A549 (cell line): ENCODE results near the gene AKR7A2. TPM values are rescaled to one million over a fixed set of nuclear protein-coding genes. Genes with fewer than 3 reads are reported as not detected.
"Not testable (repeated sequence)": the region's sequence is repeated elsewhere in the genome, so short reads cannot be mapped to it uniquely, and the experiment has no call there.

Experiments
- ATAC-seq, 2 experiments: fragments of 200-7000 bp in 1 of 2; fragments of >200 bp in 1 of 2; cut with Nextera tagmentation in 1 of 2; cut with Tn5 transposase in 1 of 2; 3 replicates each; pipeline versions ENCODE4 v1.8.0 to v1.9.1; 2018 to 2020; ENCODE audit warnings: mild to moderate bottlenecking in 1 of 2, moderate library complexity in 1 of 2
- CTCF ChIA-PET: fragments of 300-600 bp; sonication (Branson Sonifier 250); formaldehyde crosslinking; extraction: SDS; loops from one replicate; lab custom pipeline; 2021; ENCODE audit warnings: antibody characterized with exemption, inconsistent platforms; lab: Yijun Ruan, JAX
- POLR2A ChIA-PET: fragments of 350-600 bp; formaldehyde crosslinking; extraction: SDS; loops from one replicate; lab custom pipeline; 2021; ENCODE audit warnings: antibody characterized with exemption, inconsistent platforms; lab: Yijun Ruan, JAX
- DNase-seq, 2 experiments: peaks; one replicate each; pipeline versions ENCODE4 v3.0.0 to v3.0.0-alpha.2; 2011 to 2016; ENCODE audit warnings: low read depth in 1 of 2, low spot score in 1 of 2
- FAIRE-seq: peaks from 2 replicates; lab custom pipeline; 2011; peaks lifted over from hg19 to GRCh38; lab: Jason Lieb, UNC
- H3K27ac ChIP-seq, 2 experiments: fragments of >200 bp; sonication (Bioruptor Twin); formaldehyde crosslinking; 3 replicates each; pipeline ENCODE4 v1.5.1; 2016 to 2017
- H3K4me1 ChIP-seq: fragments of >200 bp; sonication (Bioruptor Twin); formaldehyde crosslinking; 3 replicates; pipeline ENCODE4 v1.6.1; 2016
- H3K4me2 ChIP-seq: fragments of >200 bp; sonication (Bioruptor Twin); formaldehyde crosslinking; 3 replicates; pipeline ENCODE4 v1.6.1; 2016
- H3K4me3 ChIP-seq: fragments of >200 bp; sonication (Bioruptor Twin); formaldehyde crosslinking; 3 replicates; pipeline ENCODE4 v1.5.1; 2016
- H3K9me3 ChIP-seq: fragments of >200 bp; sonication (Bioruptor Twin); formaldehyde crosslinking; 3 replicates; pipeline ENCODE4 v1.6.1; 2016
- CBX2 ChIP-seq: fragments of 200-600 bp; sonication (generic); IDR thresholded peaks from 2 replicates; pipeline ENCODE4 v1.6.1; 2016; ENCODE audit warnings: low read depth, mild to moderate bottlenecking, borderline replicate concordance
- CBX8 ChIP-seq: fragments of 200-600 bp; sonication (generic); IDR thresholded peaks from 2 replicates; pipeline ENCODE4 v1.6.1; 2016
- EHMT2 ChIP-seq: fragments of 200-600 bp; sonication (generic); IDR thresholded peaks from 2 replicates; pipeline ENCODE4 v1.6.1; 2016; ENCODE audit warnings: antibody characterized with exemption, low read depth, mild to moderate bottlenecking, moderate library complexity
- ESRRA ChIP-seq: fragments of 150-350 bp; IDR thresholded peaks from 2 replicates; pipeline ENCODE4 v1.6.1; 2014; ENCODE audit warnings: mild to moderate bottlenecking, low read length, borderline replicate concordance
- FOXS1 ChIP-seq: fragments of 250-450 bp; sonication (Bioruptor Pico); IDR thresholded peaks from 2 replicates; pipeline ENCODE4 v1.5.0; 2020; ENCODE audit warnings: mild to moderate bottlenecking, moderate library complexity
- HDAC2 ChIP-seq: fragments of 200-600 bp; sonication (generic); IDR thresholded peaks from 2 replicates; pipeline ENCODE4 v1.6.1; 2016
- JUN ChIP-seq, 2 experiments: fragments of >200 bp; sonication (Bioruptor Twin); formaldehyde crosslinking; IDR thresholded peaks; 2 replicates in 1 of 2; 3 replicates in 1 of 2; pipeline ENCODE4 v1.6.1; 2016 to 2017
- JUNB ChIP-seq: fragments of >200 bp; sonication (Bioruptor Twin); formaldehyde crosslinking; IDR thresholded peaks from 2 replicates; pipeline ENCODE4 v1.6.1; 2016
- MAFK ChIP-seq: fragments of 450-650 bp; IDR thresholded peaks from 2 replicates; pipeline ENCODE4 v1.6.1; 2014; ENCODE audit not compliant: partially characterized antibody
- NPAS2 ChIP-seq: fragments of 250-450 bp; sonication (Bioruptor Pico); IDR thresholded peaks from 2 replicates; pipeline ENCODE4 v1.8.0; 2022; ENCODE audit warnings: mild to moderate bottlenecking, moderate library complexity, borderline replicate concordance
- POLR2A ChIP-seq: IDR thresholded peaks from 2 replicates; pipeline ENCODE4 v1.6.1; 2012; ENCODE audit warnings: mild to moderate bottlenecking, low read length
- POLR2AphosphoS2 ChIP-seq: conservative IDR thresholded peaks from 2 replicates; pipeline ENCODE4 v1.6.1; 2012; ENCODE audit warnings: low read length, improper control_type of control experiment, inconsistent platforms
- RARB ChIP-seq: fragments of 250-450 bp; sonication (Bioruptor Pico); IDR thresholded peaks from 2 replicates; pipeline ENCODE4 v1.8.0; 2021; ENCODE audit warnings: mild to moderate bottlenecking, moderate library complexity
- SREBF2 ChIP-seq: fragments of 450-650 bp; IDR thresholded peaks from 2 replicates; pipeline ENCODE4 v1.6.1; 2014; ENCODE audit warnings: mild to moderate bottlenecking, moderate library complexity
- WGBS: methylation state at CpG from one replicate; pipeline ENCODE4 v1.1.6; 2017; ENCODE audit errors: missing lambda C conversion rate; 5-methylcytosine and 5-hydroxymethylcytosine counted together
- polyA plus RNA-seq, 4 experiments: library from polyadenylated mRNA; depleted of rRNA in 3 of 4; stranded (reverse); fragments of >200 nt; fragmentation: RNase III in 1 of 4; extraction: RNeasy Plus Mini Kit Qiagen cat#74134 plus additional on column Dnase treatment in 1 of 4; gene quantifications; 2 replicates in 3 of 4; 3 replicates in 1 of 4; pipeline ENCODE4 v1.2.3, GENCODE V29; 2011 to 2017
- TF ChIP-seq, protein P1 (sequence below): IDR thresholded peaks from 2 replicates; pipeline ENCODE4 v1.6.1; 2012
- TF ChIP-seq, protein P2 (sequence below): fragments of 450-650 bp; IDR thresholded peaks from 2 replicates; pipeline ENCODE4 v1.6.1; 2014; ENCODE audit warnings: antibody characterized with exemption

Gene AKR7A2
- polyA plus RNA-seq, 2 of the 4 experiments (the other 2 are of a cell fraction): 22.2 to 31.4 TPM

DNA sequence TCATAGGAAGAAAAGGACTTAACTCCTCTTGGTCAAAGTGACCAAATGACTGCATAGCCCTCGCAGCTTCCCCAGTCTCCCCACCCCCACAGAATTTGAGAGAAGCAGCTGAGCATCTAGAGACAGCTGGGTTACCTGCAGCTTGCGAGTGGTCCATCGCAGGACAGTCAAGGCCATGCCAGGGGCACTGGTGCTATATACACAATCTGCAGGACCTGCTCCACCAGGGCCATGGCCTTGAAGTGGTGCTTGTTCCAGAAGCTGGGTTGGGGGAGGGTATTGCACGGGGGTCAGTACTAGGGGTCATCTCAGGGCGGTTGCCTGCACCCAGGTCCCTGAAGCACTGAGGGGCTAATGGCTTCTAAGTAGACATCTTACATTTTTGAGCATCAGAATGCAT is 49.9 kb downstream of the AKR7A2 start:
- ChIA-PET CTCF (interaction anchor here (1.3 kb wide), 1 partner anchor 21 kb away, joined by 3 read pairs; no protein-coding TSS in a partner anchor), POLR2A (no interaction called here)
- DNase-seq: no peak
- peak; percentile 17 to 41; a peak in 5 of 6 replicates for ATAC-seq
- no peak for TF ChIP-seq JUNB
- TF ChIP-seq, all 56 proteins: peak for 0
- no peak overlapping the region for H3K4me3 ChIP-seq
- no peaks in the 10 kb centered on the region for H3K4me1 ChIP-seq
- H3K4me2 ChIP-seq: no peak overlapping the region
- WGBS: 75% methylated on average over 5 of the region's 5 CpGs
- no peak for FAIRE-seq
- H3K9me3 ChIP-seq: no peaks in the 10 kb centered on the region
- H3K27ac ChIP-seq: no peak overlapping the region

DNA sequence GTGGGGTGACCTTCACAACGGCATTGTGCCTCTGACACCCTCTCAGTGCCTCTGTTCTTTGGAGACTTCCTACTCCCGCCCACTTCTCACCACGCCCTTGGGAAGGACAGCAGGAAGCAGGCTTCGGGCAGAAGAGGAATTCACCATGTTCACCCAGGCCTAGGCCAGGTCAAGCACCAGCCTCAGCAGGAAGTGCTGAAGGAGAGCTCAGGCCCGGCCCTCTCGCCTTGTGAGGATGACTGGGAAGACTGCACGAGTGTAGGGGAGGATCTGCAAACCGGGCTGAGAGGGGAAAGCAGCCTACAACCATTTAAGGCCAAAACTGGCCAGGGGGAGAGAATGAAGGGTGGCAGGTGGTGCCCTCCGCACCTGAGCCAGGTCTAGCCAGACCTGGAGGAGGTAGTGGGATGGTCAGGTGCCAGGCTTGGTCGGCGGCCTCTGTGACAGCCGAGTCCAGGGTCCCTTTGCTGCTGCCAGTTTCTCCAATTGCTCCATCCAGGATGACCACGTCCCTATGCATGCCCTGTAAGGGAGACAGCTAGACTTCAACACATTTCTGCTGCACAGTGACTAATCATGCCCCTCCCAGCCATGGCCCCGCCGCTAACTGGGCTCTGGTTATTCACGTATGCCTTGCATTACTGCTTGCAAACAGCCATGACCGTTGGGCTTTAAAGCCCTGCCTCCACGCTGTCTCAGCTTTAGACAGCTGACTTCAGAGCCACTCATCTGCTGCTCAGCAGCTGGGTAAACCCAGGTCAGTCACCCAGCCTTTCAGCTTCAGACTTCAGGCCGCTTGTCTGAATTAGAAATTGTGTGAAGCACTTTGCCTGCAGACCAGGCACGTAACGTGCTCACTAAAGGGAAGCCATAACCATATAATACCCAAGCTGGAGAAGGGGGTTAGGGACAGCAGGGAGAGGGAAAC is 51.5 kb downstream of the AKR7A2 start:
- POLR2A ChIA-PET: interaction anchor here (1.0 kb wide), 1 partner anchor 9 kb away, joined by 3 read pairs; the partner anchor contains the start of genes EMC1 and MRTO4
- H3K4me2 ChIP-seq: no peak overlapping the region

DNA sequence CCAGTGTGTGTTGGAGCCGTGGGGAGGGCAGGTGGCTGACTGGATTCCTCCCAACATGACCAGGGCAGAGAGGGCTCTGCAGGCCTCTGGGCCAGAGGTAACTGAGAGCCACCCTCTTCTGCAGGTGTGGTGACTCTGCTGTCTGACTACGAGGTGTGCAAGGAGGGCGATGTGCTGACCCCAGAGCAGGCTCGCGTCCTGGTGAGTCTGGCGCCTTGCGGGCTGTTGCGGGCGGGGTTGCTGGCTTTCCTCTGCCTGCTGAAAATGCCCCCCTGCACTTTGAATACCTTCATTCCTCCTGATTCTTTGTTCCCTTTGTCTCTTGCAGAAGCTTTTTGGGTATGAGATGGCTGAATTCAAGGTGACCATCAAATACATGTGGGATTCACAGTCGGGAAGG is 53.6 kb downstream of the AKR7A2 start:
- H3K4me1 ChIP-seq: peaks cover 9% of the 10 kb centered on the region; the same call in 2 of the 3 replicates
- no peak overlapping the region for H3K4me3 ChIP-seq
- CTCF ChIA-PET: interaction anchor here (1.2 kb wide), 1 partner anchor 22 kb away, joined by 5 read pairs; no protein-coding TSS in a partner anchor
- H3K9me3 ChIP-seq: no peaks in the 10 kb centered on the region
- POLR2A ChIA-PET: no interaction called here
- 97% methylated on average over 10 of the region's 10 CpGs for WGBS
- TF ChIP-seq CBX8 (no peak), HDAC2 (no peak), ESRRA (no peak), RARB (CRISPR knock-in tag) (no peak), POLR2AphosphoS2 (no peak), CBX2 (no peak), JUN (IDR thresholded peaks at IDR 0.05) (no peak)
- DNase-seq: no peak
- H3K27ac ChIP-seq: no peak overlapping the region
- no peak for FAIRE-seq
- ATAC-seq: no peak
- no peak overlapping the region for H3K4me2 ChIP-seq

More for the DNA sequence above, 51.5 kb downstream of the AKR7A2 start:
- no peak for TF ChIP-seq NPAS2
- DNase-seq (peak in 1 of 2 experiments; percentile 7), ATAC-seq (peak; percentile 28 to 31; a peak in 4 of 6 replicates), FAIRE-seq (no peak)
- Histone ChIP-seq H3K9me3 (no peaks in the 10 kb centered on the region), H3K4me1 (no peaks in the 10 kb centered on the region), H3K4me3 (no peak overlapping the region), H3K27ac (no peak overlapping the region)
- 80% methylated on average over 15 of the region's 21 CpGs for WGBS
- CTCF ChIA-PET: interaction anchor here (1.1 to 1.3 kb wide), 2 partner anchors 19 to 23 kb away, joined by 3 to 6 read pairs; no protein-coding TSS in a partner anchor

DNA sequence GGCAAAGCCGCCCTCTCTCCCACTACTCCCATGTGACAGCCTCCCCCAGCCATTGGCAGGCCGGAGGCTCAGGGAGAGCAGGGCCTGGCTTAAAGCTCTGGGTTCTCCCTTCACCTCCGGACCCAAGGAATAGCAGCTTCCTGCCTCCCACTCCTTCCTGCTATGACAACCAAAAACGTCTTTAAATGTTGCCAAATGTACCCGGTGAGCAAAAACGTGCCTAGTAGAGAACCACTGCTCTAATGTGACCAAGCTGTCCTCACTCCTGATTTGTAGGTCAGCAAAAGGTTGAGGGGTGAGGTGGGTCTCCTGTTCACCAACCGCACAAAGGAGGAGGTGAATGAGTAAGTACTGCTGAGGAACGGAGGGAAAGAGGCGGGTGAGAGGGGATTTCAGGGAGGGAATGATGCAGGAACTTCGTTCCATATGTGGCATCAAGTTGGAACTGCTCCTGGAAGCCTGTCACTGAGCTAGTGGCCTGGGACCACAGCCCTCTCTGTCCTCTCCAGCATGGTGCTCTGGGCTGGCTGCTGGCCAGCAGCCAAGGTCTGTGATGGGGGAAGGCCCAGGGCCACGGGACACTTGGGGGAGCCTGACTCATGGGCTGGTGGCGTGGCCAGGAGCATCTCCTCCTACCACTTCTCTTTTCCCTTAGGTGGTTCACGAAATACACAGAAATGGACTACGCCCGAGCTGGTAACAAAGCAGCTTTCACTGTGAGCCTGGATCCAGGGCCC is 54.6 kb downstream of the AKR7A2 start:
- no peak for TF ChIP-seq POLR2A
- no peak for TF ChIP-seq FOXS1
- TF ChIP-seq SREBF2: no peak
- no peak for TF ChIP-seq MAFK
- TF ChIP-seq, protein P1, sequence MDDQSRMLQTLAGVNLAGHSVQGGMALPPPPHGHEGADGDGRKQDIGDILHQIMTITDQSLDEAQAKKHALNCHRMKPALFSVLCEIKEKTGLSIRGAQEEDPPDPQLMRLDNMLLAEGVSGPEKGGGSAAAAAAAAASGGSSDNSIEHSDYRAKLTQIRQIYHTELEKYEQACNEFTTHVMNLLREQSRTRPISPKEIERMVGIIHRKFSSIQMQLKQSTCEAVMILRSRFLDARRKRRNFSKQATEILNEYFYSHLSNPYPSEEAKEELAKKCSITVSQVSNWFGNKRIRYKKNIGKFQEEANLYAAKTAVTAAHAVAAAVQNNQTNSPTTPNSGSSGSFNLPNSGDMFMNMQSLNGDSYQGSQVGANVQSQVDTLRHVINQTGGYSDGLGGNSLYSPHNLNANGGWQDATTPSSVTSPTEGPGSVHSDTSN: no peak
- TF ChIP-seq EHMT2: no peak
- TF ChIP-seq, protein P2, sequence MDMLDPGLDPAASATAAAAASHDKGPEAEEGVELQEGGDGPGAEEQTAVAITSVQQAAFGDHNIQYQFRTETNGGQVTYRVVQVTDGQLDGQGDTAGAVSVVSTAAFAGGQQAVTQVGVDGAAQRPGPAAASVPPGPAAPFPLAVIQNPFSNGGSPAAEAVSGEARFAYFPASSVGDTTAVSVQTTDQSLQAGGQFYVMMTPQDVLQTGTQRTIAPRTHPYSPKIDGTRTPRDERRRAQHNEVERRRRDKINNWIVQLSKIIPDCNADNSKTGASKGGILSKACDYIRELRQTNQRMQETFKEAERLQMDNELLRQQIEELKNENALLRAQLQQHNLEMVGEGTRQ: no peak
- H3K27ac ChIP-seq: no peak overlapping the region
- no peaks in the 10 kb centered on the region for H3K9me3 ChIP-seq
- no peak for FAIRE-seq
- no peak overlapping the region for H3K4me2 ChIP-seq
- H3K4me1 ChIP-seq: peaks cover 16% of the 10 kb centered on the region; the same call in 2 of the 3 replicates
- 71% methylated on average over 12 of the region's 15 CpGs for WGBS
- ChIA-PET POLR2A (no interaction called here), CTCF (interaction anchor here (0.6 to 2.4 kb wide), 3 partner anchors 16 to 144 kb away, joined by 3 to 12 read pairs (median 5); no protein-coding TSS in a partner anchor)
- H3K4me3 ChIP-seq: no peak overlapping the region
- no peak for DNase-seq
- no peak for ATAC-seq

DNA sequence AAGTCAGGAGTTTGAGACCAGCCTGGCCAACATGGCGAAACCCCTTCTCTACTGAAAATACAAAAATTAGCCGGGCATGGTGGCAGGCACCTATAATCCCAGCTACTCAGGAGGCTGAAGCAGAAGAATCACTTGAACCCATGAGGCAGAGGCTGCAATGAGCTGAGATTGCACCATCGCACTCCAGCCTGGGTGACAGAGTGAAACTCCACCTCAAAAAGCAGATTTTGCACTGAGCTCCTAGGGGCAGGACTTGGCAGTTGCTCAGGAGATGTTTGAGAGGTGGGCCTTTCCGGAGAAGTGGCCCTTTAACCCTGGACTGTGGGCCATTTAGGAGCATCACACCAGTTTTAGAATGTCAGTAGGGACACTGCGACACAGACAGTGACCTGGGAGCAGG is 55.6 kb downstream of the AKR7A2 start:
- H3K27ac ChIP-seq, ATAC-seq, DNase-seq, H3K4me3 ChIP-seq, POLR2A ChIA-PET, H3K9me3 ChIP-seq, H3K4me2 ChIP-seq, FAIRE-seq: not testable (repeated sequence)
- WGBS: 88% methylated on average over 5 of the region's 5 CpGs
- peaks cover 16% of the 10 kb centered on the region; the same call in 2 of the 3 replicates for H3K4me1 ChIP-seq
- CTCF ChIA-PET: interaction anchor here (0.8 to 2.4 kb wide), 3 partner anchors 11 to 53 kb away, joined by 3 to 12 read pairs (median 3); no protein-coding TSS in a partner anchor
